ENCODE measurements around the gene USP6NL. TPM values are rescaled to one million over a fixed set of nuclear protein-coding genes. Genes with fewer than 3 reads are reported as not detected.

The USP6NL gene
- total RNA-seq, 1 experiment from 2014 or later: 22.1 TPM

GRCh38 chr10:11533328-11533781 is 78.1 kb downstream of the USP6NL start:
- Histone ChIP-seq H4K20me1 (ENCODE audit: insufficient read depth) (no peaks in the 10 kb centered on the region; the same call in 1 of the 2 replicates), H3K9me3 (ENCODE audit: insufficient read depth, low read depth) (no peaks in the 10 kb centered on the region), H3K27me3 (ENCODE audit: insufficient read depth, low read depth) (no peaks in the 10 kb centered on the region), H3K79me2 (ENCODE audit: low read depth) (peaks cover 44% of the 10 kb centered on the region), H3K36me3 (ENCODE audit: low read depth) (no peaks in the 10 kb centered on the region), H3K4me3 (no peak overlapping the region), H3K4me1 (replicated peaks; ENCODE audit: insufficient read depth) (no peaks in the 10 kb centered on the region), H3K9me2 (ENCODE audit: insufficient read depth) (no peaks in the 10 kb centered on the region), H3K4me2 (no peak overlapping the region), H3F3A (ENCODE audit: insufficient read depth, low read depth) (no peaks in the 10 kb centered on the region), H2AFZ (no peak overlapping the region), H3K27ac (no peak overlapping the region)
- POLR2A ChIA-PET (ENCODE audit: unreplicated experiment): no interaction called here
- TF ChIP-seq, protein P1, sequence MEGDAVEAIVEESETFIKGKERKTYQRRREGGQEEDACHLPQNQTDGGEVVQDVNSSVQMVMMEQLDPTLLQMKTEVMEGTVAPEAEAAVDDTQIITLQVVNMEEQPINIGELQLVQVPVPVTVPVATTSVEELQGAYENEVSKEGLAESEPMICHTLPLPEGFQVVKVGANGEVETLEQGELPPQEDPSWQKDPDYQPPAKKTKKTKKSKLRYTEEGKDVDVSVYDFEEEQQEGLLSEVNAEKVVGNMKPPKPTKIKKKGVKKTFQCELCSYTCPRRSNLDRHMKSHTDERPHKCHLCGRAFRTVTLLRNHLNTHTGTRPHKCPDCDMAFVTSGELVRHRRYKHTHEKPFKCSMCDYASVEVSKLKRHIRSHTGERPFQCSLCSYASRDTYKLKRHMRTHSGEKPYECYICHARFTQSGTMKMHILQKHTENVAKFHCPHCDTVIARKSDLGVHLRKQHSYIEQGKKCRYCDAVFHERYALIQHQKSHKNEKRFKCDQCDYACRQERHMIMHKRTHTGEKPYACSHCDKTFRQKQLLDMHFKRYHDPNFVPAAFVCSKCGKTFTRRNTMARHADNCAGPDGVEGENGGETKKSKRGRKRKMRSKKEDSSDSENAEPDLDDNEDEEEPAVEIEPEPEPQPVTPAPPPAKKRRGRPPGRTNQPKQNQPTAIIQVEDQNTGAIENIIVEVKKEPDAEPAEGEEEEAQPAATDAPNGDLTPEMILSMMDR (conservative IDR thresholded peaks at IDR 0.05): no peak
- TF ChIP-seq EZH2 (IDR thresholded peaks at IDR 0.05; ENCODE audit: low read depth): no peak
- CTCF ChIA-PET: no interaction called here
- no TSS peak for BruUV-seq (replicated peaks)
- no peak for DNase-seq
- intact Hi-C loops (cut with micrococcal nuclease; ENCODE audit: unreplicated experiment): loop anchor here (5.0 kb wide), 1 partner anchor 79 kb away; the partner anchor contains the start of gene USP6NL

GRCh38 chr10:11532306-11532705 is 79.1 kb downstream of the USP6NL start:
- H3K9me2 ChIP-seq (ENCODE audit: insufficient read depth): no peaks in the 10 kb centered on the region
- H3K9me3 ChIP-seq (ENCODE audit: insufficient read depth, low read depth): no peaks in the 10 kb centered on the region
- peaks cover 42% of the 10 kb centered on the region for H3K79me2 ChIP-seq (ENCODE audit: low read depth)
- no peak overlapping the region for H2AFZ ChIP-seq
- H3K27ac ChIP-seq: no peak overlapping the region
- H3K27me3 ChIP-seq (ENCODE audit: insufficient read depth, low read depth): no peaks in the 10 kb centered on the region
- H3K4me3 ChIP-seq: no peak overlapping the region
- DNase-seq: no peak
- no peaks in the 10 kb centered on the region for H3F3A ChIP-seq (ENCODE audit: insufficient read depth, low read depth)
- H3K4me1 ChIP-seq (replicated peaks; ENCODE audit: insufficient read depth): no peaks in the 10 kb centered on the region
- no peaks in the 10 kb centered on the region; the same call in 1 of the 2 replicates for H4K20me1 ChIP-seq (ENCODE audit: insufficient read depth)
- BruUV-seq (replicated peaks): no TSS peak
- no peaks in the 10 kb centered on the region for H3K36me3 ChIP-seq (ENCODE audit: low read depth)
- ChIA-PET POLR2A (ENCODE audit: unreplicated experiment) (no interaction called here), CTCF (no interaction called here)
- no peak overlapping the region for H3K4me2 ChIP-seq
- intact Hi-C loops (cut with micrococcal nuclease; ENCODE audit: unreplicated experiment): loop anchor here (5.0 kb wide), 1 partner anchor 80 kb away; the partner anchor contains the start of gene USP6NL
- TF ChIP-seq, protein P1 (conservative IDR thresholded peaks at IDR 0.05): no peak
- TF ChIP-seq EZH2 (IDR thresholded peaks at IDR 0.05; ENCODE audit: low read depth): no peak

DNA sequence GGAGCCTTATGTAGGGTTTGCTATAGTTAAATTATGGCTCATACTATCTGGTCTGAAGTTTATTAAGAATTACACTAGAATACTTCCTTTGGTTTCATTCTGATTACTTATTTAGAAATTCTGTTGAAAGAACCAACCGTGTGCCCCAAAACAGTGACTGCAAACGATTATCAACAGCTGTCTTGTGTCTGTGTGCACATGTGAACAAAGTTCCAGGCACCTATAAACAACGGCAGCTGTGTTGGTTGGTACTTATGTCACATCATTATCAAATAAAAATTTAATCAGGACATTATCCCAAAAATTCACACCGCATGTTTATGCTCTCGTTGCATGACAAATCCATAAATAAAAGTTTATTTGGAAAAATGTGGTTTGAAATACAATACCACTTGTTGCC is 80.6 kb downstream of the USP6NL start:
- no peaks in the 10 kb centered on the region for H3K9me3 ChIP-seq (ENCODE audit: insufficient read depth, low read depth)
- no peak overlapping the region for H3K27ac ChIP-seq
- H3K4me2 ChIP-seq: no peak overlapping the region
- intact Hi-C loops (cut with micrococcal nuclease; ENCODE audit: unreplicated experiment): loop anchor here (5.0 kb wide), 1 partner anchor 81 kb away; the partner anchor contains the start of gene USP6NL
- DNase-seq: no peak
- POLR2A ChIA-PET (ENCODE audit: unreplicated experiment): no interaction called here
- no peaks in the 10 kb centered on the region for H3K9me2 ChIP-seq (ENCODE audit: insufficient read depth)
- no peaks in the 10 kb centered on the region for H3K4me1 ChIP-seq (replicated peaks; ENCODE audit: insufficient read depth)
- no peak overlapping the region for H2AFZ ChIP-seq
- H3K4me3 ChIP-seq: no peak overlapping the region
- BruUV-seq (replicated peaks): no TSS peak
- H3K27me3 ChIP-seq (ENCODE audit: insufficient read depth, low read depth): no peaks in the 10 kb centered on the region
- H4K20me1 ChIP-seq (ENCODE audit: insufficient read depth): no peaks in the 10 kb centered on the region; the same call in 1 of the 2 replicates
- TF ChIP-seq EZH2 (IDR thresholded peaks at IDR 0.05; ENCODE audit: low read depth): no peak
- TF ChIP-seq, protein P1 (conservative IDR thresholded peaks at IDR 0.05): no peak
- H3F3A ChIP-seq (ENCODE audit: insufficient read depth, low read depth): no peaks in the 10 kb centered on the region
- CTCF ChIA-PET: no interaction called here
- H3K79me2 ChIP-seq (ENCODE audit: low read depth): peaks cover 32% of the 10 kb centered on the region; the same call in 1 of the 2 replicates
- no peaks in the 10 kb centered on the region for H3K36me3 ChIP-seq (ENCODE audit: low read depth)
